Sigmoid colon (tissue), 4 donors: ENCODE data around the gene PDIA4.

Source experiments
- POLR2A ChIP-seq, 2 donors: fragments of 450-650 bp; IDR thresholded peaks; one replicate each; pipeline ENCODE4 v1.6.1; 2016; ENCODE audit warnings: antibody characterized with exemption in 2 of 2, mild to moderate bottlenecking in 2 of 2, moderate library complexity in 2 of 2
- POLR2AphosphoS5 ChIP-seq, 4 donors: sonication (generic); formaldehyde crosslinking; IDR thresholded peaks; one replicate each; pipeline ENCODE4 v1.6.1; 2017; ENCODE audit warnings: antibody characterized with exemption in 4 of 4
- TF ChIP-seq, protein P1 (sequence below), 4 experiments: fragments of 450-650 bp in 3 of 4; fragments of 200-600 bp in 1 of 4; IDR thresholded peaks; one replicate each; pipeline ENCODE4 v1.5.1; 2016 to 2019; ENCODE audit warnings: antibody characterized with exemption in 4 of 4, mild to moderate bottlenecking in 3 of 4, moderate library complexity in 2 of 4

DNA sequence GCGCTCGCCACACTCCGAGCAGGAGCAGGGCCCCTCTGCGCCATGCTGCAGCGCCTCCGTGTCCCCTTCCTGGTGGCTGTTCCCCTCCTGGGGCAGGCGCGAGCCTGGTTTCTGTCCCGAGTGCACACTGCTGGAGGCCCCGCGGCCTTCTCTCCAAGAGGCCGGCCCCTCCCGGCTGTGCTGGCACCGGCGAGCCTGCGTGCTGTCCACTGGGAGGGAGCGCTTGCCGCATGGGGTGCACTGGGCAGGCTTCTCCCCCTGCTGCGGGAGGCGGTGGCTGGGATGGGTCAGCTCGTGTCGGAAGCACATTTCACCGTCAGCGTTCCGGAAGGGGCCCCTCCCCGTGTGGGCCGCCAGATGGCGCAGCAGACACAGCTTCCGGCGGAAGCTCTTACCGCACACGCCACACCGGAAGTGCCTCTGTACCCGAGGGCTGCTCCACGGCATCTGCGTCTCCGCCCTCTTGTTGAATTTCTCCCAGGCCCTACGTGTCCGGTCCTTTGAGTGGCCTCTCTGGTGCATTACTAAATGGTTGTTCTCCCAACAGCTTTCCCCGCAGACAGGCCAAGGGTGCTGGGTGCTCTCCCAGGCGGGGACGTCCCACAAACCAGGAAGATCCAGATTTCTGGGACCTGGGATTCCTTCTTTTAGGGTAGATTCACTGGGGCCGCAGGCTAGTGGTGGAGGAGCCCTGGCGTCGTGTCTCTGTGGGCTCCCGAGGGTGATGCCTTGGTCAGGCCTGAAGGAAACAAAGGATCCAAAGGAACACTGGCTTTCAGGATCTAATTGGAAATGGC is 43.5 kb upstream of the PDIA4 start:
- TF ChIP-seq, protein P1, sequence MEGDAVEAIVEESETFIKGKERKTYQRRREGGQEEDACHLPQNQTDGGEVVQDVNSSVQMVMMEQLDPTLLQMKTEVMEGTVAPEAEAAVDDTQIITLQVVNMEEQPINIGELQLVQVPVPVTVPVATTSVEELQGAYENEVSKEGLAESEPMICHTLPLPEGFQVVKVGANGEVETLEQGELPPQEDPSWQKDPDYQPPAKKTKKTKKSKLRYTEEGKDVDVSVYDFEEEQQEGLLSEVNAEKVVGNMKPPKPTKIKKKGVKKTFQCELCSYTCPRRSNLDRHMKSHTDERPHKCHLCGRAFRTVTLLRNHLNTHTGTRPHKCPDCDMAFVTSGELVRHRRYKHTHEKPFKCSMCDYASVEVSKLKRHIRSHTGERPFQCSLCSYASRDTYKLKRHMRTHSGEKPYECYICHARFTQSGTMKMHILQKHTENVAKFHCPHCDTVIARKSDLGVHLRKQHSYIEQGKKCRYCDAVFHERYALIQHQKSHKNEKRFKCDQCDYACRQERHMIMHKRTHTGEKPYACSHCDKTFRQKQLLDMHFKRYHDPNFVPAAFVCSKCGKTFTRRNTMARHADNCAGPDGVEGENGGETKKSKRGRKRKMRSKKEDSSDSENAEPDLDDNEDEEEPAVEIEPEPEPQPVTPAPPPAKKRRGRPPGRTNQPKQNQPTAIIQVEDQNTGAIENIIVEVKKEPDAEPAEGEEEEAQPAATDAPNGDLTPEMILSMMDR (IDR thresholded peaks at IDR 0.05): no peak
- TF ChIP-seq POLR2A (IDR thresholded peaks at IDR 0.05) (no peak), POLR2AphosphoS5 (IDR thresholded peaks at IDR 0.05) (peak in 1 of 4 donors; percentile 13)
